Upper lobe of left lung (tissue), 6 donors: Measurements from ENCODE around the gene BEGAIN. TPM values are rescaled to one million over a fixed set of nuclear protein-coding genes. Genes with fewer than 3 reads are reported as not detected.
A peak's percentile ranks its signal among the peaks of the same experiment; 100 is the strongest.

Experiments used
- ATAC-seq, 2 donors: fragments of 200-7000 bp; cut with Tn5 transposase; one replicate each; pipeline ENCODE4 v1.9.1; 2022; ENCODE audit warnings: mild to moderate bottlenecking in 2 of 2, moderate library complexity in 2 of 2; ENCODE audit not compliant: low FRiP score in 2 of 2
- DNase-seq, 2 donors: peaks; one replicate each; pipeline ENCODE4 v3.0.0-alpha.2; 2019 to 2020
- H3K27ac ChIP-seq, 4 donors: fragments of 200-600 bp; sonication (generic); one replicate each; pipeline ENCODE4 v1.5.1; 2016 to 2019
- H3K27me3 ChIP-seq, 4 donors: fragments of 200-600 bp; sonication (generic); one replicate each; pipeline ENCODE4 v1.5.1; 2017 to 2019
- H3K36me3 ChIP-seq, 4 donors: fragments of 200-600 bp; sonication (generic); one replicate each; pipeline ENCODE4 v1.5.1; 2016 to 2019
- H3K4me1 ChIP-seq, 4 donors: fragments of 200-600 bp; sonication (generic); one replicate each; pipeline ENCODE4 v1.5.1; 2018 to 2019
- H3K4me3 ChIP-seq, 4 donors: fragments of 200-600 bp; sonication (generic); one replicate each; pipeline ENCODE4 v1.5.1; 2017 to 2019; ENCODE audit warnings: mild to moderate bottlenecking in 2 of 4, moderate library complexity in 1 of 4
- H3K9me3 ChIP-seq, 4 donors: fragments of 200-600 bp; sonication (generic); one replicate each; pipeline ENCODE4 v1.5.1; 2018 to 2019
- EP300 ChIP-seq, 4 donors: sonication (generic); formaldehyde crosslinking; IDR thresholded peaks; one replicate each; pipeline ENCODE4 v1.5.1; 2017; ENCODE audit warnings: antibody characterized with exemption in 4 of 4, control low read depth in 2 of 4
- POLR2A ChIP-seq, 4 donors: fragments of 450-650 bp; IDR thresholded peaks; one replicate each; pipeline ENCODE4 v1.5.1; 2016 to 2017; ENCODE audit warnings: antibody characterized with exemption in 4 of 4, mild to moderate bottlenecking in 2 of 4
- POLR2AphosphoS5 ChIP-seq, 2 donors: sonication (generic); formaldehyde crosslinking; IDR thresholded peaks; one replicate each; pipeline ENCODE4 v1.5.1; 2017; ENCODE audit warnings: antibody characterized with exemption in 2 of 2
- WGBS, 2 donors: methylation state at CpG; one replicate each; pipeline ENCODE4 v1.1.5; 2017 to 2018; 5-methylcytosine and 5-hydroxymethylcytosine counted together
- total RNA-seq, 6 donors: library from RNA; depleted of rRNA in 4 of 6; stranded (reverse); fragments of >200 nt in 4 of 6; gene quantifications; one replicate each; pipeline versions ENCODE4 v1.1.0 to v1.2.1, GENCODE V29; 2016 to 2021
- TF ChIP-seq, protein P1 (sequence below), 6 experiments: fragments of 450-650 bp in 4 of 6; fragments of 200-600 bp in 2 of 6; sonication (generic) in 2 of 6; IDR thresholded peaks; one replicate each; pipeline ENCODE4 v1.5.1; 2016 to 2019; ENCODE audit warnings: antibody characterized with exemption in 6 of 6
- donor health status: DM: no; HTN: no; CAD: no; lungs with moderate emphysema.
- donor health status: DM: no; HTN: yes; CAD: no; lungs with severe emphysema.

The BEGAIN gene
- total RNA-seq, 6 donors from 2014 or later = under 0.01 to 2.0 (median 0.88) TPM

DNA sequence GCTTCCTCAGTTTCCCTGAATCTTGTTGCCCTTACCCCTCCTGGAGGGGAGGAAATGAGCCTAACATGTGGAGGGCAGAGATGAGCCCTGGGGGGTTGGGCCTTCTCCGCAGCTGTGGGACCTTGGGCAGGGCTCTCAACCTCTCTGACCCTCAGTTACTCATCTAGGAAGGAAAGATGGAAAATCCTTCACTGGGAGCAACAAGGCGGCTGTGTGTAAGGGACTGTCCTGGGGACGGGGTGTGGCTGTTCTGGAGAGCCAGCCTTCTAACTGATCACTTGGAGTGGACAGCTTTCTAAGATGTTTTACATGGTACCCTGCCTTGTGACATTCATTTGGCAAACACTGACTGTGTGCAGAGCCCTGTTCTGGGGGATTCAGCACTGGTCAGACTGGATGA lies 14.7 kb downstream of the BEGAIN start:
- no peak overlapping the region for H3K27ac ChIP-seq
- no peaks in the 10 kb centered on the region for H3K9me3 ChIP-seq

DNA sequence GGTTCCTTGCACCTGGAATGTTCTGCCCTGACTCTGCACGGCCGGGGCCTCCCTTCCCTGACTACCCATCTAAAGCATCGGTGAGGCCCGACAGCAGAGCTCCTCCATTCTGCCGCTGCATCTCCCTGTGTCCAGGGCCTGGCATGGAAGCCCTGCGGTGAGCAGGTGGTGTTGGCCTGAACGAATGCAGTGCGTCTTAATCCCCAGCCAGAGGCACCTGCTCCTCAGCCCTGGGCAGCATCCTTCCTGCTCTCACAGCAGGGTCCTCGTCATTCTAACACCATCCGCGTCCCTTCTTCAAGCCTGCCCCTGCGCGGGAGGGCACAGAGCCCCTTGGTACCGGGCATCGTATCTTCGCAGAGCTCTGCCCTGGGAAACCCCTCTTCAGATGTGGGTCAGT lies 15.4 kb downstream of the BEGAIN start:
- Histone ChIP-seq H3K27me3 (peaks cover 0 to 35% (median 20%) of the 10 kb centered on the region in 4 donors), H3K4me3 (no peak overlapping the region), H3K9me3 (no peaks in the 10 kb centered on the region), H3K4me1 (peaks cover 17 to 25% (median 20%) of the 10 kb centered on the region in 4 donors), H3K27ac (no peak overlapping the region), H3K36me3 (no peaks in the 10 kb centered on the region)
- DNase-seq = peak in 1 of 2 donors; percentile 53
- WGBS, 2 donors = 84 to 88% methylated on average over 12 to 16 of the region's 16 CpGs
- ATAC-seq = no peak
- no peak for TF ChIP-seq POLR2A (IDR thresholded peaks at IDR 0.05)
- TF ChIP-seq EP300 (IDR thresholded peaks at IDR 0.05) = no peak
- TF ChIP-seq, protein P1, sequence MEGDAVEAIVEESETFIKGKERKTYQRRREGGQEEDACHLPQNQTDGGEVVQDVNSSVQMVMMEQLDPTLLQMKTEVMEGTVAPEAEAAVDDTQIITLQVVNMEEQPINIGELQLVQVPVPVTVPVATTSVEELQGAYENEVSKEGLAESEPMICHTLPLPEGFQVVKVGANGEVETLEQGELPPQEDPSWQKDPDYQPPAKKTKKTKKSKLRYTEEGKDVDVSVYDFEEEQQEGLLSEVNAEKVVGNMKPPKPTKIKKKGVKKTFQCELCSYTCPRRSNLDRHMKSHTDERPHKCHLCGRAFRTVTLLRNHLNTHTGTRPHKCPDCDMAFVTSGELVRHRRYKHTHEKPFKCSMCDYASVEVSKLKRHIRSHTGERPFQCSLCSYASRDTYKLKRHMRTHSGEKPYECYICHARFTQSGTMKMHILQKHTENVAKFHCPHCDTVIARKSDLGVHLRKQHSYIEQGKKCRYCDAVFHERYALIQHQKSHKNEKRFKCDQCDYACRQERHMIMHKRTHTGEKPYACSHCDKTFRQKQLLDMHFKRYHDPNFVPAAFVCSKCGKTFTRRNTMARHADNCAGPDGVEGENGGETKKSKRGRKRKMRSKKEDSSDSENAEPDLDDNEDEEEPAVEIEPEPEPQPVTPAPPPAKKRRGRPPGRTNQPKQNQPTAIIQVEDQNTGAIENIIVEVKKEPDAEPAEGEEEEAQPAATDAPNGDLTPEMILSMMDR (IDR thresholded peaks at IDR 0.05) = no peak
- TF ChIP-seq POLR2AphosphoS5 (IDR thresholded peaks at IDR 0.05) = no peak

More for the DNA sequence above, 14.7 kb downstream of the BEGAIN start:
- ATAC-seq (no peak), DNase-seq (no peak)
- TF ChIP-seq, protein P1 (IDR thresholded peaks at IDR 0.05) = no peak
- no peak for TF ChIP-seq POLR2A (IDR thresholded peaks at IDR 0.05)
- no peak for TF ChIP-seq EP300 (IDR thresholded peaks at IDR 0.05)
- TF ChIP-seq POLR2AphosphoS5 (IDR thresholded peaks at IDR 0.05) = no peak
- H3K4me3 ChIP-seq = no peak overlapping the region
- no peaks in the 10 kb centered on the region for H3K36me3 ChIP-seq
- H3K27me3 ChIP-seq = peaks cover 0 to 28% (median 16%) of the 10 kb centered on the region in 4 donors
- peaks cover 10 to 18% (median 13%) of the 10 kb centered on the region in 4 donors for H3K4me1 ChIP-seq
- 45 to 48% methylated on average over 2 to 3 of the region's 3 CpGs for WGBS, 2 donors

DNA sequence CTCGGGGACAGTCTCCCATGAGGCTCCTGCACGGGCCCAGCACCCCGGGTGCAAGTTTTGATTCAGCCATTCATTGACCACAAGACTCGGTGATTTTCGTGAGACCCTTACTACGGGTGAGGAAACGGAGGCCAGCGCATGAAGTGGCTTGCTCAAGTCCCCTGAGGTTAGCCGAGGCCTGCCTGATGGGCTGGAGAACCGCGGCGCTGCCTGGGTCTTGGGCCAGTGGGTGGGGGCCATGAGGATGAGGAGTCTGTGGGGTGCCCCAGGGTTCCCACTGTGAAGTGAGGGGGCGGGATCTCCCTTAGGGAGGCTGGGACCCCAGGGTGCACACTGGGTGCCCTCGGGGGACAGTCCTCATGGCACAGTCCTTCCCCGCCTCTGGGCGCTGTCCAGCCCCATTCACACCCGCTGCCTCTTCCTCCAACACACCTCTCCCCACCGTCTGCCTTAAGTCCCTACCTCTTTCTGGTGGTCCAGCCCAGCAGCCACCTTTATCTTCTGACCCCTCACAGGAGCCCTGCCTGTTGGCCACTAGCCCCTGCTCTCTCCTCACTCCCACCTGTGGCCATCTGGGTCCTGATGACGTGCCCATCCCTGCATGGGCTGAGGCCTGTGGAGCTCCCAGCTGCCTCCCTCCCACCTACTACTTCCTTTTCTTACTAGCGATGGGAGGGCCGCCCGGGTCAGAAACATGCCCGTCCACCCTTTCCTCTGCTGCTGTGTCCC lies 16.3 kb downstream of the BEGAIN start:
- DNase-seq (peak in 1 of 2 donors; percentile 66), ATAC-seq (no peak)
- peaks cover 0 to 42% (median 21%) of the 10 kb centered on the region in 4 donors for H3K27me3 ChIP-seq
- H3K4me1 ChIP-seq = peaks cover 18 to 26% (median 21%) of the 10 kb centered on the region in 4 donors
- no peaks in the 10 kb centered on the region for H3K36me3 ChIP-seq
- no peak for TF ChIP-seq POLR2AphosphoS5 (IDR thresholded peaks at IDR 0.05)
- no peak for TF ChIP-seq EP300 (IDR thresholded peaks at IDR 0.05)
- TF ChIP-seq POLR2A (IDR thresholded peaks at IDR 0.05) = no peak
- TF ChIP-seq, protein P1 (IDR thresholded peaks at IDR 0.05) = no peak
- H3K4me3 ChIP-seq = no peak overlapping the region
- WGBS, 2 donors = 77 to 86% methylated on average over 21 to 23 of the region's 23 CpGs
- no peak overlapping the region for H3K27ac ChIP-seq
- no peaks in the 10 kb centered on the region for H3K9me3 ChIP-seq

DNA sequence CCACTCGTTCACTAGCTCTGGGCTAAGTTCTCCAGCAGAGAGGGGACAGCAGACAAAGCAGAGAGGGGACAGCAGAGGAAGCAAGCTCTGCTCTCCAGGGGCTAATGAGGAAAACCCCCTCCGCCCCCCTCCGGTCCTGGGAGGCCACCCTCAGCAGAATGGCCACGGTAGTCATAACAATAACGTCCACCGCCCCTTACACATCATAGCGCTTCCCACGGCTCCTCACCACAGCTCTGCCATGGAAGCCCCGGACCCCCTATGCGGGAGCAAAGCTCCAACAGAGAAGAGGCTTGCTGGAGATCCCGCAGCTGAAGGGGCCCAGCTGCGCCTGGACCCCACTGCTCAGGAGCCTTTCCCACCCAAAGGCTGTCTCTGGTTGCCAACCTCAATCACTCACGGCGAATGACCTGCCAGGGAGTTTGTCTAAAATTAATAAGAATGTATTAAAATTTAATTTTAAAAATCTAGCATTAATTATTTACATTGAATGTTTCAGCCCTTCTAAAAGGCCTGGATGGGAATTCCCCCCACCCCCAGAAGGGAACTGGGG lies 17.4 kb downstream of the BEGAIN start:
- DNase-seq (no peak), ATAC-seq (no peak)
- Histone ChIP-seq H3K4me1 (peaks cover 18 to 26% (median 21%) of the 10 kb centered on the region in 4 donors), H3K27me3 (peaks cover 0 to 42% (median 21%) of the 10 kb centered on the region in 4 donors), H3K27ac (no peak overlapping the region), H3K9me3 (no peaks in the 10 kb centered on the region), H3K4me3 (no peak overlapping the region), H3K36me3 (no peaks in the 10 kb centered on the region)
- 36 to 48% methylated on average over 7 to 14 of the region's 14 CpGs for WGBS, 2 donors
- TF ChIP-seq POLR2AphosphoS5 (IDR thresholded peaks at IDR 0.05) = no peak
- TF ChIP-seq, protein P1 (IDR thresholded peaks at IDR 0.05) = no peak
- TF ChIP-seq POLR2A (IDR thresholded peaks at IDR 0.05) = no peak
